HEK293T (cell line): ENCODE data around the gene SNTG2.

Source experiments
- BHLHE40 ChIP-seq: fragments of 450-650 bp; IDR thresholded peaks from 2 replicates; pipeline ENCODE4 v1.6.1; 2016; ENCODE audit warnings: mild to moderate bottlenecking, moderate library complexity, borderline replicate concordance
- FOXA1 ChIP-seq: fragments of 450-650 bp; IDR thresholded peaks from 2 replicates; pipeline ENCODE4 v1.6.1; 2016; ENCODE audit warnings: mild to moderate bottlenecking
- FOXM1 ChIP-seq: fragments of 450-650 bp; IDR thresholded peaks from 2 replicates; pipeline ENCODE4 v1.6.1; 2017; ENCODE audit warnings: mild to moderate bottlenecking, borderline replicate concordance
- SP1 ChIP-seq: fragments of 450-650 bp; IDR thresholded peaks from 2 replicates; pipeline ENCODE4 v1.6.1; 2017
- SUZ12 ChIP-seq: fragments of 450-650 bp; IDR thresholded peaks from 2 replicates; pipeline ENCODE4 v1.6.1; 2016; ENCODE audit warnings: mild to moderate bottlenecking
- ZNF384 ChIP-seq: fragments of 450-650 bp; IDR thresholded peaks from 2 replicates; pipeline ENCODE4 v1.6.1; 2016
- TF ChIP-seq, protein P1 (sequence below): fragments of 450-650 bp; IDR thresholded peaks from 2 replicates; pipeline ENCODE4 v1.6.1; 2016

DNA sequence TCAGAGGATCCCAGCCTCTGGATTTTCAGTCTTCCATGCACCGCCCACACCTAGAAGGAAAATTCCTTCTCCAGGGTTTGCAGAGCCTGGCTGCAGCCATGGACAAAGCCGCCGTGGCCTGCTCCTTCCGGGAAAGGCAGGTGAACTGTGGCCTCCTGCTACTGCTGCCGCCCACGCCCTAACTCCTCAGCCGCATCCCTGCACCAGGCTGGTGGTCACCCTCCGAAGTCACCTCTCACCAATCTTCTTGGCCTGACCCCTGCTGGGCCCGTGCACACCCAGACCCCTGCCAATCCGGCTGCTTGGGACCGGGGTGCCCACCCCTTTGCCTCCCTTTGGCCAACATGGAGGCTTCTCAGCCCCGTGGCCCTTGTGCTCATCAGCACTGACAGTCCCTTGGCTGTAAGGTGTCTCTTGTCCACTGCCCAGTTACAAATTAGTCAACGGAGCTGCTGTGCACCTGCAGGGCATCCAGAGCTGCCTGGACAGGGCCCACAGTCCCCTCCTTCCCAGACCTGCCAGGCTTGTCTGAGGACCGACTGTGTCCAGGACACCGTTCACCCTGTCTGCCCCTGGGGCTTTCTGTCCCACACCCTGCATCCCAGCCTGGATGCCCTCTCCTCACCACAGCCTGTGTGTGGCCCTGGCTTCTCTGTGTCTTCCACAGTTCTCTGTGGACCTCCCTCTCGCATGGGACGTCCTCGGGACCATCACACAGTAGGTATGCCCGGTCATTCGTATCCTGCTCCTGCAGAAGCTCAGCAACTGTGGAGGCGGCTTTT lies 332.6 kb downstream of the SNTG2 start:
- TF ChIP-seq FOXM1 (no peak), SUZ12 (no peak), BHLHE40 (no peak), ZNF384 (no peak), FOXA1 (no peak), SP1 (no peak)
- TF ChIP-seq, protein P1, sequence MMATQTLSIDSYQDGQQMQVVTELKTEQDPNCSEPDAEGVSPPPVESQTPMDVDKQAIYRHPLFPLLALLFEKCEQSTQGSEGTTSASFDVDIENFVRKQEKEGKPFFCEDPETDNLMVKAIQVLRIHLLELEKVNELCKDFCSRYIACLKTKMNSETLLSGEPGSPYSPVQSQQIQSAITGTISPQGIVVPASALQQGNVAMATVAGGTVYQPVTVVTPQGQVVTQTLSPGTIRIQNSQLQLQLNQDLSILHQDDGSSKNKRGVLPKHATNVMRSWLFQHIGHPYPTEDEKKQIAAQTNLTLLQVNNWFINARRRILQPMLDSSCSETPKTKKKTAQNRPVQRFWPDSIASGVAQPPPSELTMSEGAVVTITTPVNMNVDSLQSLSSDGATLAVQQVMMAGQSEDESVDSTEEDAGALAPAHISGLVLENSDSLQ = no peak
